Globus pallidus (tissue), 1 donor: ENCODE measurements around the gene GOSR1.

Source experiments
- DNase-seq: peaks from one replicate; pipeline ENCODE4 v3.0.0-alpha.2; 2015; ENCODE audit warnings: low spot score

Gene GOSR1

DNA sequence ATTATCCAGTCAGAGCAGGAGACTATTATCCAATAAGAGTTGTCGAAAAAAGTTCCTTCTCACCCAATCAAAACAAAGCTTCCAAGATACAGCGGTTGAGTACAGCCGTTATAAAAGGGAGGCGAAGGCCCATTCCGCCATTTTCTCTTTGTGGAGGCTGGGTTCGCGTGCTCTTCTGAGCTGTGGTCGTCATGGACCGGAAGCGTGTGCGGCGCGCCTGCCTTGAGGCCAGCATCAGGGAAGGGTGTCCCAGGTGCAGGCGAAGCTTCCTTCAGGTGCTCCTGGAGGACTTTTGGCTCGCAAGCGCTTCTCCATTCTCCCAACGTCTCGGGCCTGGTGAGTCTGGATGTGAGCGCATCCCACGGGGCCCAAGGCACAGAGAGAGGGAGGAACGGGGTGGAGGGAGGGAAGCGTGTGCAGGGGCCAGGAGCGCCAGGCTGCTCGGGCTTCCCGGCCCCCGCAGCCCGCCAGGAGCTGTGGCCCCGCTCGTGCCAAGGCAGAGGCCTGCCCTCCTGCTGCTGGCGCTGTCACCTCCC lies 99.2 kb downstream of the GOSR1 start:
- DNase-seq: no peak
